Activated CD4-positive, alpha-beta T cell treated with anti-CD3 and anti-CD28 coated beads for 1 hour (primary cell): ENCODE data around the gene BNC2.

Experiments
- DNase-seq: peaks from one replicate; pipeline ENCODE4 v3.0.0-alpha.2; 2020

The BNC2 gene

DNA sequence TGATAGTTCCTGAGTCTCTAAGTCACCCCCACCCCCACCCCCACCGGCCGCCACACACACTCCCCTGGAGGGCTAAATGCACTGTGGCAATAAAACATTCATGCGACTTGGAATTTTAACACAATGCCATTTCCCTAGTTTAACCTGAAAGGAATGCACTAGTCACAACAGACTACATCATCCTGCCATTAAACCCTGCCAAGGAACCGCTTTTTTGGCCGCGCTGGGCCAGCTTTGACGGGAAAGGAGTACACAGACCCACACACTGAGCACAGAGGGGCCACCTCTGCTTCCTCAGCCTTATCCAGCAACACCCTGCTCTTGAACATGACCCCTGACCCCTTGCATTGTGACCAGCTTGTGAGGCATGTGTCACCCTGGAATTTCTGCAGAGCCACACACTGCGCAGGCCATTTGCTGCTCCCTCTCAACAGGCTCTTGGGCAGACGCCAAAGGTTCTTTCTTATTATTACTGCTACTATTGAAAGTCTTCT is 165.3 kb downstream of the BNC2 start:
- DNase-seq, result no peak

DNA sequence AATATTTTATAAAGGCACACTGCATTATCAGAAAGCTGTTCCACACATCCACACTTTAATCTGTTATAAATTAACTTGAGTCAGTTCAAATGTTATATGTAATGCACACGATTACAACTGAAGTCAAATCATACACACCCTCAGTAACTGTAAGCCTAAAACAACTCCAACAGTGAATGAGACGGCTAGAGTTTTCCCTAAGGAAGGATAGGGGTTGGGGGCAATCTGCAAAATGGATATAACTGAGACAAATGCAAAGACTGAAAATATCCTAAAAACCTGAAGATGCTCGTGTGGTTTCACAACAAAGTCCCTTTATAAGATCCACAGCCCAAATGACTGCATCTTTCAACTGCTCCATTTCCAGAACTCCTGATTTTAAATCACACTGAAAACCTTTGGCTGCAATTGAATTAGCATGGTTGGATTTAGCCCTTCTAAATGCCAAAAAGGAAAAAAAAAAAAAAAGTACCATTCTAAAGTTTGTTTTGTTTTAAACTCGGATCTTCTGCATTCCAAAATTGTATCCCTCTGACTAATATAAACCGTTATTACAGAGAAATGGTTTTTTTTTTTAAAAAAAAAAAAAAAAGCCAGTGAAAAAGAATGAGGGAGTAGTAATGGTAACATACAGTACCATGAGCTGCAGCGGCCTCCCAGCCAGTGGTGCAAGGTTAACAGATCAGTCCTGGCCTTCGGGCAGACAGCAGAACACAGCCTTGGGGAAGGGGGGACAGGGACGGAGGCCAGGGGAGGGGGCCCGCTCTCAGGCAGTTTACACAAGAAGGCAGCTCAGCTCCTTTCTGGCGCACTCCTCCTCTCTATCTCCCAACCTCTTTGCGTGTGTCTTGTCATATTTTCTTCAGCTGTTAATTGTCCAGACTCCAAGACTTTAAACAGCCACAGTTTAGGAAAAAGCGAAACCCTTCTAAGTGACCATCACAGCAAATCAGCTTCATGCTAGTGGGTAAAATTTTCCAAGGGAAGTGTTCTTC is 166.1 kb downstream of the BNC2 start:
- DNase-seq, result no peak

DNA sequence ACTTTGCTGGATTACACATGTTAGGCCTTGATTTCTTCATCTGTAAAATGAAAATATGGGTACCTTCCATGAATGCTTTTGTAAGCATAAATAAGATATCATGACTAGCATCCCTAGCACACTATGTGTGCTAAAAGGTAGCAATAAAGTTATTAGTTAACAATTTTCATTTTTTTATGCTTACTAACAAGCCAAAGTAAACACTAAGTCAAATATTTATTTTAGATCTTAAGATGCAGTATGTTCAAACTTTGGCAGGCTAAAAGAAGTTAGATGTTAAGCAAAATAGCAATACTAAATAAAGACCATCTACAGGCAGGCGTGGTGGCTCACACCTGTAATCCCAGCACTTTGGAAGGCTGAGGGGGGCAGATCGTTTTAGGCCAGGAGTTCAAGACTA is 169.1 kb downstream of the BNC2 start:
- no peak for DNase-seq

DNA sequence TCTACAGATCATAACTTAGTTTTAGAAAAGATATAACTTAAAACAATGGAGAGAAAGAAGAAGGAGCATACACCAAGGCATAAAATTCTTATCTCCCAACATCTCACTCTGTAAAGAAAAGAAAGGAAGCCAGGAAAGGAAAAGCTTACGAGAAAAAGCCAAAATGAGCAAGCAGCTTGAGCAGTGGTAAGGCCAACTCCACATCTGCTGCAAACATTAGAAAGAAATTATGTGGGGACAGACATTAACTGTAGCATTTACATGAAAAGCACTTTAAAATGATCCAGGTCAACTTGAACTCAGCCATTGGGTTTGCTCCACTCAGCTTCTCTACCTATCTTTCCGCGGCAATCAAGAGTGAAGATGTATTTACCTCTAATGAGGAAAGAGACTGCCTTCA is 176.9 kb downstream of the BNC2 start:
- no peak for DNase-seq

DNA sequence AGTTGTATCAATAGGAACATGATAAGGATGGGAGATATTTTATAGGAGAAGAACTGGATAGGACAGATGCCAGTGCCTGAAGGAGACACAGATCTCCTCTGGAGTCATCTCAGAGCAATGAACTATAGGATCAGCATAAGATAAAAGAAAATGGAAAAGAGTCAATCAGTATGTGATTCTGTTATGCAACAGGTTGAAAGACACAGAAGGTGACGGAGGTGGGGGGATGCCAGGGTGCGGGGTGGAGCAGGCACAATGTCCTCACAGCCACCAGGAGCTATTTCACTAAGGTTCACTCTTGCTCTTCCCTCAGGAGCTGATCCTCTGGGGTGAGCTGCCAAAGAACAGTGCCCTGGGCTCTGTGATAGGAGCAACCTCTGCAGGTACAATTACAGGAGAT is 179.8 kb downstream of the BNC2 start:
- DNase-seq, result no peak

DNA sequence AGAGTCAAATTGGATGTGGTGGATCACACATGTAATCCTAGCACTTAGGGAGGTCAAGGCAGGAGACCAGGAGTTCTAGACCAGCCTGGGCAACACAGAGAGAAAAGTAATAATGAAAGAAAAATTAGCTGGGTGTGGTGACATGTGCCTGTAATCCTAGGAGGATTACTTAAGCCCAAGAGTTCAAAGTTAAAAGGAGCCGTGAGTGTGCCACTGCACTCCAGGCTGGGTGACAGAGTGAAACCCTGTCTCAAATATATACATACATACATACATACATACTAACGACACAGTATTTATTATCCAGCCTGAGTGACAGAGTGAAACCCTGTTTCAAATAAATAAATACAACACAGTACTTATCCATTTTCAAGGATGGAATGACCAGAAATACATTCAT is 180.3 kb downstream of the BNC2 start:
- DNase-seq, result no peak

DNA sequence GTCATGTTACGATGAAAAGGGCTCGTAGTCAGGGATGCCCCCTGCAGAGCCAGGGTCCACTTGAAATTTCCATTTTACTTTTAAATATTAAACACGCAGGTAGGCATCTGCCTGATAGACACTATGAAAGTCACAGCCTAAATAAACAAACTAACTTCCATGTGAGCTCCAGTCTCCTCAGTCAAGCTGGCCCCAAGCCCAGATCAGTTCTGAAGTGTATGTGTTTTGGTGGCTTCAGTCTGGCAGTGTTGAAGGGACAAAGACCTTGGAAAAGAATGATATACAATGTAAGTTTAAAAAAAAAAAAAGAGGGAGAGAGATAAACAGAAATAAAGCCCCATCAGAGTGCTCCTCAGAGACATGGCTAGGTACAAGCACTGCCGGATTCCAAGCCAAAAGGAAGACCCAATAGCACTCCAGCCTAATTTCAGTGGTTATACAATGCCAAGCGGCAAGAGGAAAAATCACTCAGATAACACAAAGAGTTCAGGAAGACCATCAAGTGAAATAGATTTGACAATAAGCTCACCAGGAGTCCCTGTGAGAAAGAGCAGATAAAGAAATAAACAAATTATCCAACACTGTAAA is 181.0 kb downstream of the BNC2 start:
- DNase-seq, result no peak

DNA sequence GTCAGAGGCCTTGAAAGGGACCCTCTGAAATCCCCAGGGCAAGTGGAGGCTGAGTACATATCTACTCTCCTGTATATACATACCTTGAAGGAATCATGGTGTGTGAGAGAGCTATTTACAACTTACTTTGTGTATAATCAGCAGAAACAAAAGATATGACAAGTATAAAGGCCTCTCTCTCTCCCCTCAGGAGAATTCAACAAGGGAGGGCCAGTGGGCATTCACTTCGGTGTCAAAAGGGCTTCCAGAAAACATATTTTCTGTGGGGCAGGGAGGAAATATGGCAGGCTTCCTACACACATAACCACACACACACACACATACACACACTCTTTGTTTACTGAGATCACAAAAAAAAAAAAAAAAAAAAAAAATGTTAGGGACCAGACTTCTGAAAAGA is 181.7 kb downstream of the BNC2 start:
- no peak for DNase-seq

DNA sequence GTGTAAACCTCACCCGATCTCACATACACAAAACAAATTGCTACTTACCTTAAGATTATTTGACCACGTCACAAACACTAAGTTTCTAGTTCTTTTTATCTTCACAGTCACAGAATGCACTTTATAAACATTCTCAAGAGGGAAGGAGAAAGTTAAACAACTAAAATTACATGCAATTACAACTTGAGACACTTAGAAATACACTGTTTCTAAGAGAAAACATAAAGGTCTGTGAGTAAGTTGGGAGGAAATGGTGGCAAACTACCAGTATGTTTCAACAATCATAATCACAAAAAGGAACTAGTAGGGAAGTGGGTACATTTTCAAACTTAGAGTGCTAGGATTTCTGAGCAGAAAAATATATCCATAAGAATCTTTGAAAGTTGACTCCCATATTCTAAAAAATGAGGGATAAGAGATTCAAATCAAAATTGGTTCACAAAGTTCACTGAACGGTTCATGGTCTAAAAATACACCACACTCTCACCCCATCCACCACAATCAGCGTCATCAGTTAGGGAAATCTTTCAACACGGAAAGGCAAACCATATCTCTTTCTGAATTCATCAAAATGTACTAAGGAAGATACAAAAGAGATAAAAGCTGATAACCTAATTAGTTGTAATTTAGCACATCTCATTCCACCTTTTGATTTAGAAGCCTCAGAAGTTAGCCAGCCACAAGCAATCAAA is 182.6 kb downstream of the BNC2 start:
- DNase-seq, result no peak

DNA sequence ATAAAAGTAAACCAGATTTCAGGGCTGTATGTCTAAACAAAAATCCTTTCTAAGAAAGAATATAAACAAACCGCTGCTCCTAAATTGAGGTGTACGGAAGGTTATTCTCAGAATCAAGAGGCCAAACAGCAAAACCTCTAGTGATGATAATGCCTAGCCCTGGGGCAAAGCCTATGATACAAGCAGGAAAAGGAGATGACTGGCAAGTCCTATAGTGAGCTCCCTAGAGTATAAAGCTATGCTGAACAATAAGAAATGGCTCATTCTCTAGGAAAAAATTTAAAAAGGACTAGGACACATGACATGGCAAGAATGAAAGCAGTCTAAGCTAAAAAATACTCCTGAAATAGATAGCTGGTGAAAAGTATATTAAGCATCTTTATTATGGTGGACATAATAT is 187.1 kb downstream of the BNC2 start:
- no peak for DNase-seq

DNA sequence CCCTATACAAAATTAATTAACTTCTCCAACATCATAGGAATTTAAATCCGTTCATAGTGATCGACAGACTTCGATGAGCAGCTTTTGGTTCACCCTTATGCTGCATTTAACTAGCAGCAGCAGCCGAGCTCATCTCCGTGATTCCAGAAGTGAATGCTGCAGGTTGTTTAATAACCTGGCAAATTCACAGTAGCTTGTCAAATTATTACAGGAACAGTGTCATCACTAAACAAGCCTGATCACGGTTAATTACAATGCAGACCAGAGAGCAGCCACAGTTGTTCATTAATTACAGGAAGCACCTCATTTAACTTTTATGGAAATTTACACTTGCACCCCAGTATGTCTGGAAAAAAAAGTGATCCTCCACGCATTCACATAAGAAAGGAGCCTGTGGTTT is 188.2 kb downstream of the BNC2 start:
- no peak for DNase-seq

DNA sequence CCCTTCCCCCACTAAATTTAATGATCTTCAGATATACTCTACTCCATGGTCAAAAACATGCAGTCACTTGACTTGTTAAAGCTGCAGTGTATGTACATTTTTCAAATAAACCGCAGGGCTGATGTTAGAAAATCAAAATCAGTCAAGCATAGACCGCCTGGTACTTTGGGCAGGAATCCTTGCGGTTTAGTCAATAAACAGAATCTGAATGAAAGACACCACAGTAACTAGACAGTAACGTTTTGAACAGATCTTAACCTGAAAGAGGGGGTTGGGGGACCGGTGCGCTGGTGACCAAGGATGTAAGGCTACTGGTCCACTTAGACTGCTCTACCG is 188.8 kb downstream of the BNC2 start:
- DNase-seq, result no peak

DNA sequence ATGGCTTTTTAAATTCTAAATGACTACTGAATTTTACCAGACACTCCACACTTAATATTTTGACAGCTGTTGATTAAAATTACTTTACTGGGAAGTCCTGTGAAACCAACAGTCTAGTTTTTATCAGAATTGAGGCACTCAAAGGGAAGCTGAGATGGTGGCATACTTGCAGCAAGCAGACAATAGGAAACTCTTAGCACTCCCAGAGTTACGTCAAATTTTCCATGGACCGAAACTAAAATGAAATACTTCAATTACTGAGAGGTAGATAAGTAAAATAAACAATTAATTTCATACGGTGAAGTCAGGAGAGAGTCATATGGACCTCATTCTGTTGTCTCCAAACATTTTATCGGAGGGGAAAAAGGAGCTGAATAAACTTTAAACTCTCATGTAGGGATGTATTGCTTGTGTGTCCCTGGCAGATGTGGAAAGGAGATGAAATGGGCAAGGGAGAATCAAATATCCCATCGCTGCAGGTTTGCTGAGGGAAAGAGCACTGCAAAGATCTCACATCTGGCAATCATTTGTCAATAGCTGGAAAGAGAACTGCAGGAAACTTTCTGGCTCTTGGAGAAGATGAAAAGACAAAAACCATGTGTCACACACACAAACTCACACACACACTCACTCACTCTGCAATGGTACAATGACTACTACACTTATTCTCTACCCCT is 189.4 kb downstream of the BNC2 start:
- no peak for DNase-seq

DNA sequence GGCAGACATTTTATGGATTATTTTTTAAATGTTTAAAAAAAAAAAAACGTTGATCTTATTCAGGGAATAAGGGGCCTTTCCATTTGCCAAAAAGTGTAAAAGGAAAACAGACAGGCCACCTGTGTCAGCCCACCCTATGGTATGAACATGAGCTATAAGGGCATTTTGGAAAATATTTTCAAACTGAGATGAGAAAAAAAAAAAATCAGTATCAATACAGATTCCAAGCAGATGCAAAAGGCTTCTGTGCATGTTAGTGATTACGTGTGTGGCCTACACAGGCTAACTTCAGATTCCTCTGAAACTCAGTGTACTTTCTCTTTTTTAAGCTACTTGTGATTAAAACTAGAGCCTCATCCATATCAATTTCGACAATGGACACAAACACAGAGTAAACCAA is 189.9 kb downstream of the BNC2 start:
- no peak for DNase-seq

DNA sequence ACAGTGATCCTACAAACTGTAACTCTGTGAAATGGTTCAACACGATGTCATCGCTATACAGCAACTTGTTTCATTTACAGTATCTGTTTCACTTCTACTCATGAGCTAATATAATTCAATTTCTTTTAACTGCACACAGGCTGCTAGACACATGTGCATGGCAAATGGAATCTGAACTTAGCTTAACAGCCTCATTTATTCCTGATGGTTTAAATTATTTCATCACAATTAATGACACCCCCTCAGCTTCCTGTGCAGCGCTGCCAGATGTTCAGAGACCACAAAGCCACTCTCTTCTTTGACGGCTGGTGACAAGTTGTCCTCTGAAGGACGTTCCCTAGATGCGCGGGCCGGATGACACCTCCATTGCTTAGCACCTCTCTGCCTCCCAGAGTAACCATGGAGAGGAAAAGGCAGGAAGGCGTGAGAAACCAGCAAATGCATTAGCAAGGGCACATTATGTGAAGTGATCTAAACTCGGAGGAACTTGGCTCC is 191.1 kb downstream of the BNC2 start:
- no peak for DNase-seq

DNA sequence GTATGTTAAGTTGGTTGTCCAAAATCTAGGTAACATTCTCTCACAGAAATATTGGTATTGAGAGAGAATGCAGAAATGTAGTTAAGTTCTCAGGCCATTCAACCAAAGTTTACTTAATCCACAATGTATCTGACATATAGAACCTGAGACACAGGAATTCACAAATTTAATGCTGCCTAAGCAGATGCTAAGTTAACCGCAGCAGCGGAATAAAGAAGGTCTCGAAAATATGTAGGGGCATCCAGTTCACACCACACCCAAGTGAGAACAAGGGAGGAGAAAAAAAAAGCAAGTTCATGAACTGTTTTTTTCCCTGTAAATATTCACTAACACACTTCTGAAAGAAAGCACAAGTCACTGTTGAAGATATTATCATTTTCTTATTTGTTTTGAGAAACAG is 194.0 kb downstream of the BNC2 start:
- DNase-seq, result no peak

DNA sequence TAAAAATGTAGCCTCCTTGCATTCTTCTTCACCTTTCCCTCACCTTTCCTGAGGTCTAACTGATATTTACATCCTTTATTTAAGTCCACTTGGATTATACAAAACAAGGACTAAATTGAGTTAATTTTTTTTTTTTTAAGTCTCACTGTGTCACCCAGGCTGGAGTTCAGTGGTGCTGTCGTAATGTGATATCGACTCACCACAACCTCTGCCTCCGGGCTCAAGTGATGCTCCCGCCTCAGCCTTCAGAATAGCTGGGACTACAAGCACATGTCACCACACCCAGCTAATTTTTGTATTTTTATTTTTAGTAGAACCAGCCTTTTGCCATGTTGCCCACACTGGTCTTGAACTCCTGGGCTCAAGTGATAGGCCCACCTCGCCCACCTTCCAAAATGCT is 195.3 kb downstream of the BNC2 start:
- no peak for DNase-seq

DNA sequence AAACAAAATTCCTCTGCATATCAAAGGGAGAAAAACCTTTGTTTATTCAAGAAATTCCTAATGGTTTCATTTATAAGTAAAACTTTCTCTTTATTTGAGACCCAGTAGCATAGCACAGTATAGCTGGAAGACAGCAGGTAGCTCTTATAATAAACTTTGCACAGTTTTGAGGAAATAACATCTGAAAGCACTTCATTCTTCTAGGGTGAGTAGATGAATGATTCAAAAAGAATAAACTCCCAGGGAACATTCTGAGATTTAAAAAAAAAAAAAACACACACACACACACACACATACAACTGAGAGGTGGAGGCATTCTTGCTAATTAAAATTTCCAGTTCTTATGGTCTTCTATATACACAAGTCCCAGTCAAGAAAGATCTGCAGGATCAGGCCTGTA is 197.3 kb downstream of the BNC2 start:
- DNase-seq, result no peak

DNA sequence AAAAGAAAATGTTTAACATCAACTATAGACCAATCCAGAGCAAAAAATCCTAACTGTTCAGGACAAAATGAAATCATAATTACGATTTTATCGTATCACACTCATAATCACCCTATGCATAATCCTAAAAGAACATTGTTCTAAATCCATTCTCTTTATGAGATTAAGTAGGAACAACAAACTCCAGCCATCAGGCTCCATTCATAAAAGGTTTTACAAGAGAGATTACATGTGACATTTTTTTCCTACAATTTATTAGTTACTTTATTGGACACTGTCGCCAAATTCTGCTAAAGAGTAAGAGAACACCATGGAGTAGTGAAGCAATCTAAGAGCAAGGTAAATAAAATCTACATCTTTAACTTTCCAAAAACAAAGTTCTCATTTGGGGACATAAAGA is 198.0 kb downstream of the BNC2 start:
- DNase-seq, result no peak

DNA sequence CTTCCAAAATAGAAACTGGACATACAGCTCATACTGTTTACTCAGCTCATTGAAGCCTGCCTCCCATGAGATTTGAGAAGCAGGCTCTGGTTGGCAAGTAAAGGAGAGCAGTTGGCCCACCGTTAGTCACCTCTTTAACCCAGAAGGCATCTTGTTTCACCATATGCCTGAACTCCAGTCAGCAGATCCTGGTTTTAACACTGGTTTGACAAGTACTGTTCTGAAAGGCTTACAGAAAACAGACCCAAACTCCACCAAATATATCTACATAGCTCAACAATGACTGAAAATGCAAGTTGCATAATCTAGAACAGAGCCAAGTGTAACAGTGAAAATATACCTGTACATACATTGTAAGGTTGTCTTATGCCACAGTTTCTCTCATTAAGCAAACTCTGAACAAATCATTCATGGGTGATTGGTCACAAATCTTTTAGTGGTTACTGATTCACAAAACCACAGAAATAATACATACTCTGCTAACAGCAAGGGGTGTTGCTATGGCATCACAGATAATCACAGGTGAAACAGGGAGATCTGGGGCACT is 198.8 kb downstream of the BNC2 start:
- no peak for DNase-seq

DNA sequence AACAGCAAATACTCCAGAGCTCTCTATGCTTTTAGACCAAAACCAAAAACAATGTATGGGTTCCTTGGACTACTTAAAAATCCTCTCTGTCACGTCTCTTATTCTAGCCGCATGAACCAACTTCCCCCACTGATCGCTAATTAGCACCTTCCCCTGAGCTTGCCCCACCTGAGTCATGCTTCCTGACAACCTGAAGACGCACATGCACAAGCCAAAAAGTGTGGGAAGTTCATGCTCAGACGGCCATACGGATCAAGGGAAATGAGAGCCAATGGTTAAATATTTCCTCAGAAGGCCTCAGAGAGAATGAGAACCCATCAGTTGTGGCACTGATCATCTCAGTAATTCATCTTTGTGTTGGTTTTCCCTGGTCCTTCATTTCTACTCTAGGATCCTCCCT is 199.7 kb downstream of the BNC2 start:
- no peak for DNase-seq

DNA sequence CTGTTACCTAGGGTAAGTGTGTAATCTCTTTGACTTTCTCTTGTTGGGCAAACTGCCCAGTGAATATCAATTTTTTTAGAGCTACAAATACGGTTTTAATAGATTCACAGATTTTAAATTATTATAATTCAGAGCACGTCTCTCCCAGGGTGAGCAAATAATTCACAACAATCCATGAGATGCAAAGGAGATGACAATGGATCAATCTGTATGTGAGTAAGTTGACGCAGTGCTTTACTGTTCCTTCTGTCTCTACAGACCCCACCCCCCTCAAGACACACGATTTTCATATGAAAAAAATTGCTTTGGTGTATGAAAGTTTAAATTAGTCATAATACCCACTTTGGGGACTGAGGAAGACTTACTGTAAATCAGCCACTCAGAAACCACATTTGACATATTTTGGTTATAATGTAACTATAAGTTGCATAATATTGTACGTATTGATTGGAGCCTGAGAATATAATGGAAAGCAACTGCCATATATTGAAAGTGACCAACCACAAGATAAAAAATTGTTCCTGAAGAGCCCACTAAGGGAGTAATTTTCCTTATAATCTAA is 201.7 kb downstream of the BNC2 start:
- DNase-seq, result no peak

DNA sequence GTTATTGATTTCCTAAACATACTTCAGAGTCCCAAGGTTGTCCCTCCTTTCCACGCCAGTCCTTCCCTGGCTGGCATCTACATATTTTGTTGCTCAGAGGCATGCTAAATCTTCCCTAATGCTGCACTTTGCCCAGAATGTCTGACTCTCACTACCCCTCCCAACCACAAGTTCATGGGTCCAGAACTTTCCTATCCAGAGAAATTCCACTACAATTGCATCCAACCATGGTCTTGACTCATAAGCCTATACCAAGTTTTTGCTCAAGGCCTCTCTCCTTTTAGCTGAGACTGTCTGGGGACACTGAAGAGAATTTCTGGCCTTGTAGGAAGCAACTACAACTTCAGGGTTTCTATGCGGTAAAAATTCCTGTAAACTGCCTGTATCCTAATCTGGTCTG is 206.3 kb downstream of the BNC2 start:
- no peak for DNase-seq
